COR-L47 (cell line): ENCODE measurements around the gene SREBF2.

Experiments used
- DNase-seq: peaks from one replicate; lab custom pipeline; 2025; lab: John Stamatoyannopoulos, UW

Gene SREBF2

DNA sequence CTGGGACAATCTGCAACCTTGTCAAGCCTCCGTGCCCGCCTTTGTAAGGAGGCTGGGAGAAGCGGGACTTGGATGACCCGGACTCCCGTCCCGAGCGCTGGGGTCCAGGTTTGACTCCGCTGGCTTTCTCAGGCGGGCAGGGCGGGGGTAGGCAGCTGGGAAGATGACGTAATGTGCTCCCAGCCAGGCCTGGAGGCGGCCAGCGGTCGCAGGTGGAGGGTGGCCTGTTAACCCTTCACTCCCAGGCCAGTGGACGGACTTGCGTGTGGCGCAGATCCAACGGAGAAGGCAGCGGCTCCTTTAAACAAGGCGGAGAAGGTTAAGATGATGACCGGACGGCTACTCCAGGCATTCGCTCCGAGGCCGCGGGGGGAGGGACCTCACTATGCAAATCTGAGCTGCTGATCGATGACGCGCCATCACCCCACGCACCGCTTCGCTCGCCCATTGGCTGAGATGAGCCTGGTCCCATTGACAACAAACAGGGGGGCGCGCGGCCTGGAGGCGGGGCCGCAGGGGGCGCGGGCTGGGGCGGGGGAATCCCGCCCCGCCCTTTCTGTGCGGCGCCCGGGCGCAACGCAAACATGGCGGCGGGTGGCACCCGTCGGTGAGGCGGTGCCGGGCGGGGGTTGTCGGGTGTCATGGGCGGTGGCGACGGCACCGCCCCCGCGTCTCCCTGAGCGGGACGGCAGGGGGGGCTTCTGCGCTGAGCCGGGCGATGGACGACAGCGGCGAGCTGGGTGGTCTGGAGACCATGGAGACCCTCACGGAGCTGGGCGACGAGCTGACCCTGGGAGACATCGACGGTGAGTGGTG, at the start of gene SREBF2:
SREBF2 (plus strand) TSS at position 553 of the 816 bp plus-strand sequence; CDS start at position 719, 166 bp downstream.
- DNase-seq, result peak; percentile 99

DNA sequence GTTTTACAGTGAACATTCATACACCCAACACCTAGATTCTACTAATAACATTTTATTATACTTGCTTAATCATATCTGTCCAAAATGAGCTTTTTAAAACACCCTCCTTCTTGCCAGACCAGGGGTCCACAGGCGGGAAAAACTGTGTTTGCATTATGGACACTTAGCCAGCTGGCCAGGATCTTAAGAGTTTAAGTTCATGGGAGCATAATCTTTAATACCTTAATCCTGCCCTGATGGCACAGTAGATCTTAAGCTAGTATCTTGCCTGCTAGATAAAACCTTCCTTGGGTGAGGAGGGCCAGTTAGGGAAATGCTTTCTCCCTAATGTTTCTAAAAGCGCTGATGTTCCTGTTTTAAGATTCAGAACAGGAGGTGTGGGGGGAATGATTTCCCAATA, 45.6 kb upstream of the SREBF2 start:
- DNase-seq, result no peak

DNA sequence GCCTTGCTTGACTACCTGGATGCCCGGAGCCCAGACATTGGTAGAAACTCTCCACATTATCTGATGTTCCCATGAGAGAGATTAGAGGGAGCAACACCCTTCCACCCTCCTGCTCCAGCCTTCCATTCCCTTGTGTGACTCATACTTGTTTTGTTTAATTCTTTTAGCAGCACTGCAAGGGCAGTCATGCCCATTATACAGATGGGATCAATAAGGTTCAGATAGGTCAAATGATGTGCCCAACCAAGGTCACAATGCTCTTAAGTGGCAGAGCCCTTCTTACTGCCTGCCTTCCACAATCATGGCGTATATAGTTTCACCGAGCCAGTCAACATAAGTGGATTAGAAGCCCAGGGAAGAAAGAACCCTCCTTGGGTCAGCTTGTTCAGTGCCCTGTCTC, 39.0 kb upstream of the SREBF2 start:
- DNase-seq, result no peak

DNA sequence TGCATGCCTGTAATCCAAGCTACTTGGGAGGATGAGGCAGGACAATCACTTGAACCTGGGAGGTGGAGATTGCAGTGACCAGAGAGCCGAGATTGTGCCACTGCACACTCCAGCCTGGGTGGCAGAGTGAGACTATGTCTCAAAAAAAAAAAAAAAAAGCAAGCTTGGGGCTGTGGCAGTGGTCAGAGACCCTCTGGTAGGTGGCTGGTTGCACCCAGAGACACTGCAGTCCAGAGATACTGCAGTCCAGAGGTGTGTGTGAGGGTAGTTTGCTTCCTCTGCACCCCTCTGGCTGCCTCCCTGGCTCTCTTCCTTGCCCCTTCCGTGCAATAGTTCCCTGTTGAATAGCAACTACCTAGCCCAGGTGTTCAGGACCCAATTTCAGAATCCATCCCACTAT, 34.2 kb upstream of the SREBF2 start:
- no peak for DNase-seq

DNA sequence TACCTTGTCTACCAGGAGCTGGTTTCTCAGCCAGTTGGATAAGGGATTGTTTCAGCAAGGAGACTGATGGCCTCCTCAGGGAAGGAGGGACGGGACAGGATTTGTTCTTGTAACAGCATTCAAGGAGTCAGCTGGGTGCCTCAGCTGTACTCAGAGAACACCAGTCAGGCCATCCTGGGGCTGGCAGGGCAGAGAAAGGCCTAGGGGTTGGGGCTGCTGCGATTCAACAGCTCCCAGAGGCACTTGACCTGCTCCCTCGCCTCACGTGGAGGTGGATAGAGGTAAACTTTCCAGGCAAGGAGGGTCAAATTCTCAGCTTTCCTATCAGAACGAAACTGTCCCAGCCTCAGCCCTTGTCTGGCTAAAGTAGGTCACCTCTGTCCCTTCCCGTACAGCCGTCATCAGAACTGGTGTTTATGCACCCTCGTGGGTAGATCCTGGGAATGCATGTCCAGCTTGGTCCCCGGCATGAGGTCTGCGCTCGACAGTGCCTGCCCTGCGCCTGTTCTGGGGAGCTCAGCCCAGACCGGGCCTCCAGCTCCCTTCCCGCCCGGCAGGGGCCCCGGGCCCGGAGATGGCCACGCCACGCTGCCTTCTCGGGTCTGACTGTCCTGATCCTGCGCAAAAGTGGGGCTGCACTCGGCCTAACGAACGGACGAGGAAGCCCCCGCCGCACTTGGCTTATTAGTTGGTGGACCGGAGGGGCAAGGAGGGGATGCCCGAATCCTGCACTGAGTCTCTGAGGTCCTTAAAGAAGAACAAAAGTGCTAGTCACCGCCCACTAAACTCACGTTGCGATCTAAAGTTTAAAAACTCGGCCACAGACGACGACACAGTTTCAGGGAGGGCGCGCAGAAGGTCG, 33.2 kb upstream of the SREBF2 start:
- DNase-seq, result no peak

DNA sequence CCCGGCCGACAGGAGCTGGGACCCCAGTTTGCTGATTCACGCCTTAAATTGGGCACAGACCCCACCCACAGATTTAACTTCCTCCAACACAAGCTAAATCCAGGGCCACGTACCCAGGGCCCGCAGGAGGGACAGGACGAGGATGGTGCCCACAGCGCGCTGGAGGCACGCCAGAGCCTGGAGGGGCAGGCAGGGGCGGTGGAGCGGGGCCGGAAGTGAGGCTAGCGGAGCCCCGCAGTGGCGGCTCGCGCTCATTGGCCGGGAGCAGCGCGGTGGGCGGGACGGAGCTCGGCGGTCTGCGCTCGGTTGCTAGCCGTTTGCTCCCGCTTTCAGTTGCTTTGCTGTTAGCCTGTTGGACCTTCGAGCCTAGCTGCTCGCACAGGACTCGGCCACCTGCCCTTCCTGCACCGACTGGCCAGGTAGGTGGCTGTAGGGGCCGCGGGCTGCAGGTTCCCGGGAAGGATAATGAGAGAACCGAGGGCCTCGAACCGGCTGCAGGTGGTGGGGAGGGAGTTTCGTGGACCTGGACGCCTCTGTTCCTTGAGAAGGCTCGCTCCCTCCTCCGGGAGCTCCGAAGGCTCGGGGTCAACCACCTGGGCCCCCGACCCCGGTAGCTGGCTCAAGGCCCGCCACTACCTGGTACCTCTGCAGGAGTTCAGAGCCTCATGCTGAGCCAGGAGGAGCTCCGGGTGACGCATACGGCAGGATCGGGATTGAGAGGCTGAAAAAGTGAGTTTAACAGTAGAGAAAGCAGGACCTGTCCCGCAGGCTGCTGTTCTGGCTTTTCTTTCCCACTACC, 32.4 kb upstream of the SREBF2 start, which contains the start of gene CCDC134:
CCDC134 (plus strand) TSS at position 332 of the 799 bp plus-strand sequence. CDS start 8,212 bp downstream, outside the sequence.
- DNase-seq, result peak; percentile 91

DNA sequence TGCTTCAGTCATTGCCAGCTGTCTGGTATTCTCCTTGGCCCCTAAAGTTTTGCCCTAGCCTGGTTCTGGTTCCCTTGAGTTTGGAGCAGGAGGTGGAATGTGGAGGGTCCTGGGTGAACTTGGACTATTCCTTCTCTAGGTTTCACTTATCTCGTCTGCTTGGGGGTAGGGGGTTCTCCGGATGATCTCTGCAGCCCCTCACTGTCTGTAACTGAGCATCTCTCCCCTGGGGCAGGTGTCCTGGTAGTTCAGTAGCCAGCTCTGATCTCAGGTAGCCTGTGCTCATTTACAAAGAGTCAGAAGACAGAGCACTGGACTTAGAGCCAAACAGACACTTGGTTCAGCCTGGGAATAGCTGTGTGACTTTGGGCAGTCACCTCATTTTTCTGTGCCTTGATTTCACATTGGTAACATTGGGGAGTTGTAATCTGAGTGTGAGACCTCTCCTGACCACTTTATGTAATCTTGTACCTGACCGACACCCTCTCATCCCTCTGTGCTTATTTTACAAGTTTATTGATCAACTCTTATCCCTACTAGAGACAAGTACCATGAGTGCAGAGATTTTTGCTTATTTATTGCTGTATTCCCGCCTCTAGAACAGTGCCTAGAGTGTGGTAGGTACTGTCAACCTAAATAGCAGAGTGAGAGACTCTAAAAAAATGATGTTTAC, 31.6 kb upstream of the SREBF2 start:
- DNase-seq, result no peak

DNA sequence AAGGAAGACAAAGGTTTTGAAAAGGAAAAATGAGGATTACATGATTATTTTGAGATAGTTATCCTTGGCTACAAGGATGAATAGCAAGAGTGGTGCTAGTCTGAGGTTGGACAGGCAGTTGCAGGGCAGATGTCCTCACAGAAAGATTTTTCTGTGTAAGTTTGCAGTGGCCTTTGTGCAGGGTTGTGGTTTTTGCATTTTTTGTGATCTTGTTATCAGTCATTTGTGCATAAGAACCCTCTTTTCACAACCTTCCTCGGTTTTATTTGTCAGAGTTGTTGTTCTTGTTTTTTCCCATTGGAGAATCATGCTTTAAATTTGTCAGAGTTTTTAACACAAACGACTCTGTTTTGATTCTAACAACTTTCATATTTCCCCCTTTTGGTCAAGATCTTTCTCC, 31.0 kb upstream of the SREBF2 start:
- no peak for DNase-seq

DNA sequence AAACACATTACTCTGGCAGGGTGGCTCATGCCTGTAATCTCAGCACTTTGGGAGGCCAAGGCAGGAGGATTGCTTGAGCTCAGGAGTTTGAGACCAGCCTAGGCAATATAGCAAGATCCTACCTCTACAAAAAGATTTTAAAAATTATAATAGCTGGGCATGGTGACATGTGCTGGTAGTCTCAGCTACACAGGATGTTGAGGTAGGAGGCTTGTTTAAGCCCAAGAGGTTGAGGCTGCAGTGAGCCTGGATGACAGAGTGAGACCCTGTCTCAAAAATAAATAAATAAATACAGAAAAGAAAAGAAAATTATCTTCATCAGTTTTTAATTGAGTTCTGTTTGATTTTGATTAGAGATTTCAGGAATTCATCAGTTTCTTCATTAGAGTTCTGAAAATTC, 27.3 kb upstream of the SREBF2 start:
- DNase-seq, result no peak

DNA sequence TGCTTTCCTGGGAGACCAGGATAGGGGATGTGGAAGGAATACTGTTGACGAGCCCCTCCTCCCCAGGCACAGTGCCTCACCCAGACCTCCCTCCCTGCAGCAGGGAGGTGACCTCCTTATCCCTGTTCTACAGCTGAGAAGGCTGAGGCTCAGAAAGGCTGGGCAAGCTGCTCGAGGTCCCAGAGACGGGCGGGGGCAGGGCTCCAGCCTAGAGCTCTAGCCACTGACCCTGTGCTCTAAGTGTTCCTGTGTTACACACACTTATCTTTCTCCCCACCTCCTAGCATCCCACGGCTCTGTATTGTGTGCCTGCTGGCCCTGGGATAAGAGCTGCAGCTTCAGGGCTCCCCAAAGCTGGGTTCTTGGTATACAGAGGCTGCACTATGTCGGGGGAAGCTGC, 24.5 kb upstream of the SREBF2 start:
- DNase-seq, result no peak

DNA sequence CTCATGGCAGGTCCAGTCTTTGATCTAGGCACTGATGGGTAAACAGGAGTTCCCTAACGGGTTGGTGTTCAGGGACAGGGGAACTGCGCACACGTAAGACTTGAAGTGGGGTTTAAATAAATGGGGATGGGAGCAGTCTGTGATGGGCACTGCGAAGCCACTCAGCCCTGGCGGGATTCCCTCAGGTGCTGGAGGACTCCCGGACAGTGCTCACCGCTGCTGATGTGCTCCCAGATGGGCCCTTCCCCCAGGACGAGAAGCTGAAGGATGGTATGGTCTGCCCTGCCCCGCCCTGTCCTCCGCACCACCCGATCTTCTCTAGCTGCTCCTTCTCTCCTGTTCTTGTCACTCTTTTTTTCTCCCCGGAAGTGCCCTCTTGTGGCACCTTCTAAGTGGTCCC, 22.9 kb upstream of the SREBF2 start:
- DNase-seq, result no peak

DNA sequence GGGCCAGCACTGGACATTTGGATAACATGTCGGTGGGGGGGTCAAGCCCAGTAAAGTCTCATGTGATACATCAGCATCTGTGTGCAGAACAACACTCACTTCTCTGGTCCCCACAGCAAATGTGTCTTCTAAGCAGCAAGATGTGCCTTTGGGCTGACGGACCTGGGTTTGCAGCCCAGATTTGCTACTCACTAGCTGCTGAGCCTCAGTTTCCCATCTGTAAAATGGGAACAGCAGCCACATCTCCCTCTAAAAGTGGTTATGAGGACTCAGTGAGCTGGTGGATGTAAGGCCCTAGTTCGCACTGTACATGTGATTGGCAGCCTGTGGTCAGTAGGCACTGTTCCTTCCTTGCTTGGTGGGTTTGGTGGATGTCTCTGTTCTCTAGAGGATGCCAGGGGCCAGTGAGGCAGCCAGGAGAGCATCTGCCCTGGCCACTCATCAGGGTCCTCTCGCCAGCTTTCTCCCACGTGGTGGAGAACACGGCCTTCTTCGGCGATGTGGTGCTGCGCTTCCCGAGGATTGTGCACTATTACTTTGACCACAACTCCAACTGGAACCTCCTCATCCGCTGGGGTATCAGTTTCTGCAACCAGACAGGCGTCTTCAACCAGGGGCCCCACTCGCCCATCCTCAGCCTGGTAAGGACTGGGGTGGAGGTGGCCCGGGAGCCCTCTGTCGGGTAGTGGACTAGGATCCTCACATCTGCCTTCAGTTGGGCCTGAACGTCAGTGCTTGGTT, 19.9 kb upstream of the SREBF2 start:
- no peak for DNase-seq

DNA sequence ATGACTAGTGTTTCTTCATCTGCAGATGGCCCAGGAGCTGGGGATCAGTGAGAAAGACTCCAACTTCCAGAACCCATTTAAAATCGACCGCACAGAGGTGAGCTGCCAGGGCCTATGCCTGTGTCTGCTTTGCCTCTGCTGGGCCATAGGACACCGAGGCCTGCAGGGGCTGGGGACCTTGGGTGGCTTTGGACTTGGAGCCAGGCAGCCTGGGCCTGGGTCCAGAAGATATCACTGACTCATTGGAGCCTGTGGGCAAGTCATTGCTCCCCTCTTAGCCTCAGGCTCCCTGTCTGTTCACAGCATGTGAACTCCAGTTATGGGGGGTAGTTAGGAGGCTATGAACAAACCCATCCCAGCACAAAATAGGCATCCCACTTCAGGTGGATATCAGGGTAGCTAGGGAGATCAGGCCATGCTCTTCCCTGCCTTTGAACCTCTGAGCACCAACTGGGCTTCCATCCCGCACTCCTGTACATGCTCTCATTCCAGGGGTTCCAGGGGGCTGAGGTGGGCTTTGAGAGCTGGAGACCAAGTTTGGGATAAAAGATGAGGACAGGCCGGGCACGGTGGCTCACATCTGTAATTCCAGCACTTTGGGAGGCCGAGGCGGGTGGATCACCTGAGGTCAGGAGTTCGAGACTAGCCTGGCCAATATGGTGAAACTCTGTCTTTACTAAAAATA, 19.0 kb upstream of the SREBF2 start:
- no peak for DNase-seq

DNA sequence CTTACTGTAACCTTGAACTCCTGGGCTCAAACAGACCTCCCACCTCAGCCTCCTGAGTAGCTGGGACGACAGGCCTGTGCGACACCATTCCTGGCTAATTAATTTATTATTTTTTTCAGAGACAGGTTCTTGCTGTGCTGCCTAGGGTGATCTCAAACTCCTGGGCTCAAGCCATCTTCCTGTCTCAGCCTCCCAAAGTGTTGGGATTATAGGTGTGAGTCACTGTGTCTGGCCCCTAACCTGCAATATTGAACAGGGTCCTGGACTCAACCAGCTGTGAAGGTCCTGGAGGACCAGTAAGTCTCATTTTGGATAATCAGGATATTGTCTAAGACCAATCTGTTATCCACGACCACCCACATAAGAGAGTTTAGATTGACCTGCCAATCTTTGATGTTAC, 17.2 kb upstream of the SREBF2 start:
- DNase-seq, result no peak

DNA sequence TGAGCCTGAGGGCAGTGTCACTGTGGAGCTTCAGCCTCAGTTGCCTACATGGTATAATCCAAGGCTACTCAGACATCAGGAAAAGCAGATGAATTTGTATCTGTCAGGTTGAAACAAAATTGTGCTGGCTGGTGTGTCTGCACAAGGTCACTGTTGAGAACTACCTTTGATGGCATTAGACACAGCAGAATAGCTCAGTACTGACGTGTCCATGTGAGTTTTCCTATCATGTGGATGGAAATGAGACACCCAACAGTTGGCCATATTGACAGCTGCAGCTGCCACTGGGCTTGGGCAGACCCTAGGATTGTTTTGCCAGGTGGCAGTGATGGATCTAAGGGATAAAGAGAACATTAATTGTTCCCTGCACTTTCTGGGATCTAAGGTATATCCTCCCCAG, 16.7 kb upstream of the SREBF2 start:
- DNase-seq, result no peak

DNA sequence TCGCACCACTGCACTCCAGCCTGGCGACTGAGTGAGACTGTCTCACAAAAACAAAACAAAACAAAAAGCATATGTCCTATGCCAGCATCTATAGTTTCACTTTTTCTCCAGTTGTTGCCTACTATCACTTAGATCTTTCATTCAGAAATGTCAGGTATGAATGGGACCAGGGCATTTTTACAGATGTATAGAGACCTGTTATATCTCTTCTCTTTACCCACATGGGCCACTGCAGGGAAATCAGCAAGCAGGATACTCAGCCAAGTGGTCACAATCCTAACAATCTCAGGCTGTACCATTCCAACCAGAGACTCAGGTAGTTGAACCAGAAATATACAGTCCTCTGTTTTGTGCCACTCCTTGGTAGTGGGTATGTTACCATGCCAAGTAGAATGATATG, 16.0 kb upstream of the SREBF2 start:
- no peak for DNase-seq

DNA sequence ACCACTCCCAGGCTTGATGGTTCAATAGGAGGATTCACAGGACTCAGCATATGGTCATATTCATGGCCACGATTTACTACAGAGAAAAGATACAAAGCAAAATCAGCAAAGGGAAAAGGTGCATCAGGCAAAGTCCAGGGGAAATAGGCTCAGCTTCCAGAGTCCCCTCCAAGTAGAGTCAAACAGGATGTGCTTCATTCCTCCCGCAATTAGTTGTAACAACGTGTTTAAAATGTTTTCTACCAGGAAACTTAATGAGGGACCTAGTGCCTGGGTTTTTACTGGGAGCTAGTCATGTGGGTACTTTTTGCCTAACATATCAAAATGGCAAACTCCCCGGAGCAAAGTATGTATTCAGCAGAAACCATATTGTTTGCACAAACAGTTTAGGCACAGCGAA, 14.9 kb upstream of the SREBF2 start:
- no peak for DNase-seq

DNA sequence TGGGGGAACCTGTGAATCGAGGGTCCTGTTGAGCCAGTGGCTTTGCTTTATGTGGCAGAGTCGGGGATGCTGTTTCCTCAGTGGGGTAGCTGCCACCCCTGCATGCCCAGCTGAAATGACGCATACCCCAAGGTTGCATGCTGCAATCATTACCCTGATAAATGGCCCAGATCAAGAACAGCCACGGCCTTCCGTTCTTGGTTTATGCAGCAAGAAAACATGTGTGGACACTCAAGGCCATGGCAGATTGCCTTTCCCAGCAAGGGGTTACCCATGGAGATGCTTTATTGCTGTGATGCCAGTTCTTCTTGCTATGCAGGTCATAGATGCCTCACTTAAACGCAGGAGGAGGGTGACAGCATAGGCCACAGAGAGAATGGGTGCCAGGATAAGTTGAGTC, 14.3 kb upstream of the SREBF2 start:
- DNase-seq, result no peak

DNA sequence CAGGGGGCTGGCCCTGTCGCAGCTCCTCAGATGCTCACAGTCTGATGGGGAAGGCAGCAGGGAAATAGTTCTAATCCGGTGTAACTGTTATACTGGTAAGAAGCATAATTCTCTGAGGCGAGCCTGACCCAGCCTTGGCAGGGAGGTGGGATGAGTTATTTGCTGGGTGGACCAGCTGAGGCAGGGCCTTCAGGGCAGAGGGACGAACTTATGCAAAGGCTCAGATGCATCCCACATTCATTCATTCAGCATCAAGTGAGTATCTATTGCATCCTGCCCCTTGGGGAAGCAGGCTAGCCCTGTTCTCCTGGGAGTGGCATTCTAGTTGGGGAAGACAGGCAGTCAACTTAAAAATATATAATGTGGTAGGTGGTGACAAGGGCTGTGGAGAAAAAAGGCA, 13.6 kb upstream of the SREBF2 start:
- no peak for DNase-seq

DNA sequence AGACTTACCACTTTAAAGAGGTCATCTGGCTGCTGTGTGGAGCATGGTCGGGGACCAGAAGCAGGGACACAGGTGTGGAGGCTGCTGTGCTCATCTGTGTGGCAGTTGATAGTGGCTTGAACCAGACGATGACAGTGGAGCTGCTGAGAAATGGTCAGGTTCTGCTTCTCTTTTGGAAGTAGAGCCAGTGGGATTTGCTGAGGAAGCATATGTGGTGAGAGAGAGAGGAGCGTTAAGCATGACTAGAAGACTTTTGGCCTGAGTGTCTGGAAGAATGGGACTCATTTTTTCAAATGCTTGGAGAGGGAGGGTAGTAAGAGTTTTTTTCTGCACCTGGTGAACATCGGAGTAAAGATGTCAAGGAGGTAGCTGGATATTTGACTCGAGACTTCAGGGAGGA, 12.5 kb upstream of the SREBF2 start:
- no peak for DNase-seq
